IMR-90 (cell line): ENCODE results near the gene ALOX15. TPM values are rescaled to one million over a fixed set of nuclear protein-coding genes. Genes with fewer than 3 reads are reported as not detected.

Experiments used
- ATAC-seq: fragments of 200-7000 bp; cut with Tn5 transposase; 2 replicates; pipeline ENCODE4 v1.9.1; 2020; ENCODE audit warnings: low read depth, mild to moderate bottlenecking, moderate library complexity
- BruUV-seq: library from RNA; stranded (reverse); fragments of 400-500 nt; replicated peaks from 2 replicates; lab custom pipeline; 2021; lab: Mats Ljungman, UMichigan
- CTCF ChIA-PET: fragments of 300-600 bp; formaldehyde crosslinking; extraction: SDS; loops from one replicate; lab custom pipeline; 2021; ENCODE audit warnings: antibody characterized with exemption; lab: Yijun Ruan, JAX
- POLR2A ChIA-PET: fragments of 300-600 bp; sonication (Branson Sonifier 250); formaldehyde crosslinking; loops from one replicate; lab custom pipeline; 2022; ENCODE audit warnings: antibody characterized with exemption; ENCODE audit not compliant: unreplicated experiment; lab: Charles Lee
- DNase-seq: peaks from one replicate; pipeline ENCODE4 v3.0.0; 2013
- H2AFZ ChIP-seq: replicated peaks from 2 replicates; pipeline ENCODE3; 2013; ENCODE audit warnings: low read length, mild to moderate bottlenecking; ENCODE audit not compliant: poor library complexity
- H2AK5ac ChIP-seq: 2 replicates; pipeline ENCODE4 v1.6.1; 2013; ENCODE audit warnings: low read depth, low read length, inconsistent platforms
- H2AK9ac ChIP-seq: replicated peaks from 2 replicates; pipeline ENCODE3; 2013; ENCODE audit warnings: mild to moderate bottlenecking, low read depth, low read length, moderate library complexity; ENCODE audit not compliant: poor library complexity
- H2BK120ac ChIP-seq: 2 replicates; pipeline ENCODE4 v1.6.1; 2013; ENCODE audit warnings: low read depth, low read length, inconsistent platforms
- H2BK15ac ChIP-seq: 3 replicates; pipeline ENCODE4 v1.6.1; 2013; ENCODE audit warnings: low read depth, low read length, inconsistent platforms
- H2BK20ac ChIP-seq: 2 replicates; pipeline ENCODE4 v1.6.1; 2013; ENCODE audit warnings: low read depth, mild to moderate bottlenecking, inconsistent platforms, low read length, moderate library complexity
- H2BK5ac ChIP-seq: 2 replicates; pipeline ENCODE4 v1.6.1; 2013; ENCODE audit warnings: mild to moderate bottlenecking, low read depth, low read length, inconsistent platforms; ENCODE audit not compliant: poor library complexity, severe bottlenecking
- H3K14ac ChIP-seq: replicated peaks from 2 replicates; pipeline ENCODE4 v1.6.1; 2013; ENCODE audit warnings: low read depth, low read length, inconsistent platforms
- H3K18ac ChIP-seq: 2 replicates; pipeline ENCODE4 v1.6.1; 2013; ENCODE audit warnings: low read depth, low read length, control low read depth
- H3K23ac ChIP-seq: 2 replicates; pipeline ENCODE4 v1.6.1; 2013; ENCODE audit warnings: low read depth, low read length, inconsistent platforms
- H3K27ac ChIP-seq: 2 replicates; pipeline ENCODE4 v1.5.1; 2013; ENCODE audit warnings: mild to moderate bottlenecking, control low read depth, low read length; ENCODE audit not compliant: insufficient read depth
- H3K27me3 ChIP-seq: 2 replicates; pipeline ENCODE4 v1.6.1; 2013; ENCODE audit warnings: low read length; ENCODE audit not compliant: control insufficient read depth, insufficient read depth
- H3K36me3 ChIP-seq: 2 replicates; pipeline ENCODE4 v1.6.1; 2013; ENCODE audit warnings: low read length, mixed read lengths; ENCODE audit not compliant: control insufficient read depth, insufficient read depth
- H3K4ac ChIP-seq: 2 replicates; pipeline ENCODE4 v1.6.1; 2013; ENCODE audit warnings: low read depth, low read length, inconsistent platforms
- H3K4me1 ChIP-seq: 2 replicates; pipeline ENCODE4 v1.6.1; 2013; ENCODE audit warnings: low read length, mixed read lengths; ENCODE audit not compliant: control insufficient read depth, insufficient read depth
- H3K4me2 ChIP-seq: 2 replicates; pipeline ENCODE4 v1.6.1; 2013; ENCODE audit warnings: low read depth, mild to moderate bottlenecking, control low read depth, low read length, moderate library complexity
- H3K4me3 ChIP-seq: 2 replicates; pipeline ENCODE4 v1.5.1; 2013; ENCODE audit warnings: low read depth, mild to moderate bottlenecking, control low read depth, low read length, moderate library complexity; ENCODE audit not compliant: insufficient read depth
- H3K56ac ChIP-seq: 2 replicates; pipeline ENCODE4 v1.6.1; 2013; ENCODE audit warnings: low read length, inconsistent platforms; ENCODE audit not compliant: insufficient read depth; ENCODE audit errors: extremely low read depth
- H3K79me1 ChIP-seq, 2 experiments: 2 replicates each; pipeline ENCODE4 v1.6.1; 2013; ENCODE audit warnings: low read length in 2 of 2, inconsistent platforms in 1 of 2, low read depth in 1 of 2
- H3K9ac ChIP-seq: 2 replicates; pipeline ENCODE4 v1.6.1; 2013; ENCODE audit warnings: low read depth, low read length, control low read depth
- H3K9me1 ChIP-seq: 2 replicates; pipeline ENCODE4 v1.6.1; 2013; ENCODE audit warnings: low read length, inconsistent platforms; ENCODE audit not compliant: insufficient read depth
- H3K9me3 ChIP-seq: 2 replicates; pipeline ENCODE4 v1.6.1; 2013; ENCODE audit warnings: low read length; ENCODE audit not compliant: control insufficient read depth, insufficient read depth
- H4K20me1 ChIP-seq: 2 replicates; pipeline ENCODE4 v1.6.1; 2013; ENCODE audit warnings: low read length, inconsistent platforms; ENCODE audit not compliant: insufficient read depth
- H4K5ac ChIP-seq: 2 replicates; pipeline ENCODE4 v1.6.1; 2013; ENCODE audit warnings: mild to moderate bottlenecking, low read depth, low read length, control low read depth
- H4K8ac ChIP-seq, 2 experiments: 2 replicates each; pipeline ENCODE4 v1.6.1; 2013; ENCODE audit warnings: low read depth in 2 of 2, low read length in 2 of 2, control low read depth in 1 of 2, inconsistent platforms in 1 of 2
- H4K91ac ChIP-seq: 2 replicates; pipeline ENCODE4 v1.6.1; 2013; ENCODE audit warnings: low read depth, low read length, inconsistent platforms; ENCODE audit not compliant: insufficient read depth
- FOS ChIP-seq: fragments of 150-350 bp; IDR thresholded peaks from 2 replicates; pipeline ENCODE4 v1.6.1; 2016; ENCODE audit warnings: low read depth, low read length
- MAFK ChIP-seq: IDR thresholded peaks from 2 replicates; pipeline ENCODE4 v1.6.1; 2012; ENCODE audit warnings: low read depth, low read length, improper control_type of control experiment
- MAZ ChIP-seq: IDR thresholded peaks from 2 replicates; pipeline ENCODE4 v1.6.1; 2012; ENCODE audit warnings: low read depth, mild to moderate bottlenecking, low read length, improper control_type of control experiment, moderate library complexity, borderline replicate concordance
- MXI1 ChIP-seq: IDR thresholded peaks from 2 replicates; pipeline ENCODE4 v1.6.1; 2012; ENCODE audit warnings: low read depth, mild to moderate bottlenecking, low read length, moderate library complexity, borderline replicate concordance
- RAD21 ChIP-seq: IDR thresholded peaks from 2 replicates; pipeline ENCODE4 v1.6.1; 2012; ENCODE audit warnings: low read length, improper control_type of control experiment
- RCOR1 ChIP-seq: IDR thresholded peaks from 2 replicates; pipeline ENCODE4 v1.6.1; 2012; ENCODE audit warnings: mild to moderate bottlenecking, low read length, improper control_type of control experiment; ENCODE audit not compliant: insufficient replicate concordance
- SMC3 ChIP-seq: fragments of 150-350 bp; IDR thresholded peaks from 2 replicates; pipeline ENCODE4 v1.6.1; 2016; ENCODE audit warnings: low read depth, mild to moderate bottlenecking, antibody characterized with exemption, low read length, moderate library complexity
- WGBS, 2 experiments: methylation state at CpG; one replicate each; pipeline versions ENCODE4 v1.1.5 to v1.1.7; 2013; ENCODE audit warnings: missing lambda C conversion rate in 2 of 2; ENCODE audit not compliant: insufficient read length in 1 of 2; ENCODE audit errors: extremely low coverage in 2 of 2; 5-methylcytosine and 5-hydroxymethylcytosine counted together
- dilution Hi-C: fragments of 300-500 bp; cut with HindIII; formaldehyde crosslinking; loops from one replicate; pipeline ENCODE4 v1.14.3; 2018; ENCODE audit warnings: low sequenced_read_pairs; ENCODE audit not compliant: unreplicated experiment
- in situ Hi-C: fragments of 300-500 bp; cut with MboI; formaldehyde crosslinking; loops from 3 replicates; pipeline ENCODE4 v1.14.3; 2019; ENCODE audit warnings: low sequenced_read_pairs, inconsistent platforms, mixed read lengths
- intact Hi-C: fragments of 100-400 bp; cut with micrococcal nuclease; formaldehyde crosslinking; loops from 2 replicates; pipeline ENCODE4 v1.10.0; 2022
- polyA plus RNA-seq, 3 experiments: library from polyadenylated mRNA; depleted of rRNA; stranded (reverse); fragments of >200 nt; gene quantifications; 2 replicates each; pipeline ENCODE4 v1.2.3, GENCODE V29; 2012; ENCODE audit warnings: low replicate concordance in 1 of 3
- total RNA-seq: library from RNA; depleted of rRNA; stranded (reverse); fragments of >200 nt; gene quantifications from 2 replicates; pipeline ENCODE4 v1.2.3, GENCODE V29; 2012
- TF ChIP-seq, protein P1 (sequence below): fragments of 150-350 bp; IDR thresholded peaks from 2 replicates; pipeline ENCODE4 v1.6.1; 2016; ENCODE audit warnings: low read depth, mild to moderate bottlenecking, low read length, moderate library complexity, borderline replicate concordance

ALOX15 gene
- total and polyA plus RNA-seq, 2 of the 4 experiments (the other 2 are of a cell fraction) = not detected

DNA sequence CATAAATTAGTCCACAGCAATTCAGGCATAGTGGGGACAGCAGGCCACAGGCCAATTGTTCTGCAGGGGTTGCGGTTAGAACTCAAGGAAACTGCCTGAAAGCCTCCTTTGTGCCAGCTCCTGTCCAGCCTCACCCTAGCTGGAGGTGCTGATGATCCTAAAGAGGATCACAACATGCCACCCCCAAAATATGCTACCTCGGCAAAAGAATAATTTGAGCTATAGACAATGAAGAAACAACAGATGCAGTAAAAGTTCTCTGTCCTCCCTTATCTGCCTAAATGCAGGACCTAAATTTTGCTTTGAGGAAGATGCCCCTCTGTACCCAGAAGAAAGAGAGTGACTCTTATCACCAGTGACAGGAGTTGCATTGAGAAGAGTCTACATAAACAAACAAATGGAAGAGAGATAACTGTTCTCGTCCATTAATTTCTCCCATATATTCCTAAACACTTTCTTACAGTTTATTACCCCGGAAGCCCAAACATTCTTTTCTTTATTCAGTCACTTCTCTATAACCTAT, 14.7 kb downstream of the ALOX15 start:
- no peak overlapping the region for H2BK5ac ChIP-seq
- H3K9me3 ChIP-seq = no peaks in the 10 kb centered on the region
- no peak overlapping the region for H3K23ac ChIP-seq
- H3K79me1 ChIP-seq = no peaks in the 10 kb centered on the region
- TF ChIP-seq, protein P1, sequence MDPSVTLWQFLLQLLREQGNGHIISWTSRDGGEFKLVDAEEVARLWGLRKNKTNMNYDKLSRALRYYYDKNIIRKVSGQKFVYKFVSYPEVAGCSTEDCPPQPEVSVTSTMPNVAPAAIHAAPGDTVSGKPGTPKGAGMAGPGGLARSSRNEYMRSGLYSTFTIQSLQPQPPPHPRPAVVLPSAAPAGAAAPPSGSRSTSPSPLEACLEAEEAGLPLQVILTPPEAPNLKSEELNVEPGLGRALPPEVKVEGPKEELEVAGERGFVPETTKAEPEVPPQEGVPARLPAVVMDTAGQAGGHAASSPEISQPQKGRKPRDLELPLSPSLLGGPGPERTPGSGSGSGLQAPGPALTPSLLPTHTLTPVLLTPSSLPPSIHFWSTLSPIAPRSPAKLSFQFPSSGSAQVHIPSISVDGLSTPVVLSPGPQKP = no peak
- TF ChIP-seq MAFK (0 out of 2 replicates have a peak, but pooled peaks have one; percentile 43), RAD21 (no peak), RCOR1 (no peak), SMC3 (no peak), MAZ (no peak), FOS (no peak), MXI1 (no peak)
- no peak overlapping the region for H2BK20ac ChIP-seq
- no peaks in the 10 kb centered on the region for H4K20me1 ChIP-seq
- H3K9ac ChIP-seq = no peak overlapping the region
- no peak overlapping the region for H2AK9ac ChIP-seq
- H4K91ac ChIP-seq = no peak overlapping the region
- H2AFZ ChIP-seq = no peak overlapping the region
- no CpG with 5 or more reads among the region's 4 CpGs for WGBS, 2 experiments
- no peak overlapping the region for H3K4ac ChIP-seq
- ATAC-seq (no peak), DNase-seq (no peak)
- intact Hi-C loops = loop anchor here (1.0 kb wide), 2 partner anchors 60 to 206 kb away; no protein-coding TSS in a partner anchor
- H2BK15ac ChIP-seq = no peak overlapping the region
- peaks cover 15% of the 10 kb centered on the region for H3K27me3 ChIP-seq
- no peak overlapping the region for H4K5ac ChIP-seq
- ChIA-PET POLR2A (no interaction called here), CTCF (interaction anchor here (0.6 to 3.1 kb wide), 3 partner anchors 60 to 411 kb away, joined by 3 to 26 read pairs (median 4); no protein-coding TSS in a partner anchor)
- no peaks in the 10 kb centered on the region for H3K36me3 ChIP-seq
- no peak overlapping the region for H3K18ac ChIP-seq
- H3K27ac ChIP-seq = no peak overlapping the region
- H3K4me1 ChIP-seq = no peaks in the 10 kb centered on the region; the same call in 1 of the 2 replicates
- BruUV-seq = no TSS peak
- no peak overlapping the region for H4K8ac ChIP-seq
- no peak overlapping the region for H2AK5ac ChIP-seq
- no peak overlapping the region for H3K4me2 ChIP-seq
- no peaks in the 10 kb centered on the region for H3K9me1 ChIP-seq
- no peak overlapping the region for H3K4me3 ChIP-seq
- no peak overlapping the region for H2BK120ac ChIP-seq
- H3K14ac ChIP-seq = no peak overlapping the region
- in situ Hi-C loops = loop anchor here (10.0 kb wide), 1 partner anchor 202 kb away; no protein-coding TSS in a partner anchor
- H3K56ac ChIP-seq = no peak overlapping the region
- dilution Hi-C loops = no loop called here
